Measurements from ENCODE around the gene NINJ2. TPM values are rescaled to one million over a fixed set of nuclear protein-coding genes. Genes with fewer than 3 reads are reported as not detected.

Gene NINJ2
- total RNA-seq, 1 donor from 2014 or later: not detected

DNA sequence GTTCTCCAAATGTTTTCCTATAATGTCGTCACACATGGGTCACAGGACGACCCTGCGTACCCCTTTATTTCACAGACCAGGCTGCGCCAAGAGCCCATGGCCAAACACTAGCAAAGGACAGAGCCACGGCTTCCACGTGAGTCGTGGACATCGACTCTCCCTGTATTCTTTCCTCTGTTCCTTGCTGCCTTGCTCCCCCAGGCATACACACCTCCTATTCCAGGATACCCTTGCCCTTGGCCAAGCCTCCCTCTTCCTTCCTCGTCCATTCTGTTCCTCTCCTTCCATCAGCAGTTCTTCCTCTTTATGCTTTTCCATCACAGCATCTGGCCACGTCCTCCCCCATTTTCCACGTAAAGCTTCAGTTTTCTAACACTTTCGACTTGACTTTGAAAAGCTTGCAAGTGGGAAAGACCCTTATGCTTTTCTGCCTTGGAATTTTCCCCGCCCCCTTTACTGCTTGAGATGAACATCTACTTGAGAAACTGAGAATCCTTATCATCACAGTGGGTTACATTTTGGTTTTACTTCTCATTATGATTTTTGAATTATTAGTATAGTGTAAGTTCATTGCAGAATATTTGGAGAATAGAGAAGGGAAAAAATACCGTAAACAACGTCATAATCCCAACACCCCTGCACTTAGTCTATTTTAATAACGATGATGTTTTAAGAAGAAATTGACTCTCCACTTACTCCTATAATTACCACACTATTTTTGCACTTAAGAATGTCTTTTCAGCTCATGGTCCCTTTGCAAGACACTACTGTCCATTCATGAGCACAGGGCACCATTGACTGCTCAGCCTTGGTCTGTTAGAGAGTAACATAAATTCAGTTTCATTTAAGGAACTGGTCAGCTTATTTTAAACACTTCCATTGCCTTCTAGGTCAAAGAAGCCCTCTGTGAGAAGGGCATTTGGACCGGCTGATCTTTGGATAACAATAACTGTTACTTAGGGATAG, 15.8 kb upstream of the NINJ2 start:
- Mint-ChIP-seq H3K27me3 (ENCODE audit: low read depth, unreplicated experiment) (no peaks in the 10 kb centered on the region), H3K36me3 (ENCODE audit: low read depth, unreplicated experiment) (no peaks in the 10 kb centered on the region), H3K4me3 (ENCODE audit: unreplicated experiment) (no peak overlapping the region), H3K4me1 (ENCODE audit: low read depth, unreplicated experiment) (peaks cover 5% of the 10 kb centered on the region), H3K9me3 (ENCODE audit: unreplicated experiment) (peaks cover 4% of the 10 kb centered on the region), H3K27ac (ENCODE audit: unreplicated experiment) (no peak overlapping the region)
- H4K20me1 ChIP-seq (ENCODE audit: insufficient read depth, low read length): no peaks in the 10 kb centered on the region
- no peaks in the 10 kb centered on the region for H3K9me3 ChIP-seq (ENCODE audit: insufficient read depth, low read depth, low read length)
- H3K27ac ChIP-seq (ENCODE audit: low read depth, low read length): no peak overlapping the region
- TF ChIP-seq, protein P1, sequence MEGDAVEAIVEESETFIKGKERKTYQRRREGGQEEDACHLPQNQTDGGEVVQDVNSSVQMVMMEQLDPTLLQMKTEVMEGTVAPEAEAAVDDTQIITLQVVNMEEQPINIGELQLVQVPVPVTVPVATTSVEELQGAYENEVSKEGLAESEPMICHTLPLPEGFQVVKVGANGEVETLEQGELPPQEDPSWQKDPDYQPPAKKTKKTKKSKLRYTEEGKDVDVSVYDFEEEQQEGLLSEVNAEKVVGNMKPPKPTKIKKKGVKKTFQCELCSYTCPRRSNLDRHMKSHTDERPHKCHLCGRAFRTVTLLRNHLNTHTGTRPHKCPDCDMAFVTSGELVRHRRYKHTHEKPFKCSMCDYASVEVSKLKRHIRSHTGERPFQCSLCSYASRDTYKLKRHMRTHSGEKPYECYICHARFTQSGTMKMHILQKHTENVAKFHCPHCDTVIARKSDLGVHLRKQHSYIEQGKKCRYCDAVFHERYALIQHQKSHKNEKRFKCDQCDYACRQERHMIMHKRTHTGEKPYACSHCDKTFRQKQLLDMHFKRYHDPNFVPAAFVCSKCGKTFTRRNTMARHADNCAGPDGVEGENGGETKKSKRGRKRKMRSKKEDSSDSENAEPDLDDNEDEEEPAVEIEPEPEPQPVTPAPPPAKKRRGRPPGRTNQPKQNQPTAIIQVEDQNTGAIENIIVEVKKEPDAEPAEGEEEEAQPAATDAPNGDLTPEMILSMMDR (IDR thresholded peaks at IDR 0.05; ENCODE audit: insufficient read depth, low read depth, low read length): no peak
- TF ChIP-seq EZH2 (IDR thresholded peaks at IDR 0.05; ENCODE audit: insufficient read depth, low read length): no peak
- no peak overlapping the region for H3K4me2 ChIP-seq (ENCODE audit: low read length)
- H2AFZ ChIP-seq (ENCODE audit: low read depth, low read length): no peak overlapping the region
- no peaks in the 10 kb centered on the region for H3K79me2 ChIP-seq (ENCODE audit: insufficient read depth, low read length)
- no peak overlapping the region for H3K9ac ChIP-seq (ENCODE audit: low read length)
- H3K4me3 ChIP-seq (ENCODE audit: insufficient read depth, low read depth, low read length): no peak overlapping the region
- H3K4me1 ChIP-seq (ENCODE audit: insufficient read depth, low read length): no peaks in the 10 kb centered on the region
- no peaks in the 10 kb centered on the region for H3K36me3 ChIP-seq (ENCODE audit: insufficient read depth, low read length)
- no peak for FAIRE-seq
- no peak for DNase-seq (ENCODE audit: low read depth)
- H3K27me3 ChIP-seq (ENCODE audit: insufficient read depth, low read length): no peaks in the 10 kb centered on the region

DNA sequence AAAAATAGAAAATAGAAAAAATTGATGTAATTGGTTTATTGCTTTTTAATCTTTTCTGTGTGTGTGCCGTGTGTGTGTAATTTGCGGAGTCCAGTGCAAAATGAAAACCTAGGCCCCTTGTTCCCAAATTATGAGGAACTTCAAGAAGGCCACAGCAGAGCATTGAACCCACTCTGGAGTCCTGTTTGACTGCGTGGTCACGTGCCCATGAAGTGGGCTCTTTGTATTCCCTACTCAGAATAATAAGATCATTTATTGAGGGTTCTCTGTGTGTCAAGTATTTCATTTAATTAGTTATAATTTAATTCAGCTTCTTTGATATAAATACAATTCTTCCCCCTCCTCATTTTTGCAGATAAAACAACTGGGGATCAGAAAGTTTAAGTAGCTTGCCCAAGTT, 12.3 kb upstream of the NINJ2 start:
- Histone ChIP-seq H4K20me1 (ENCODE audit: insufficient read depth, low read length) (no peaks in the 10 kb centered on the region), H3K9ac (ENCODE audit: low read length) (no peak overlapping the region), H3K27ac (ENCODE audit: low read depth, low read length) (no peak overlapping the region), H3K36me3 (ENCODE audit: insufficient read depth, low read length) (no peaks in the 10 kb centered on the region), H3K4me1 (ENCODE audit: insufficient read depth, low read length) (no peaks in the 10 kb centered on the region), H3K79me2 (ENCODE audit: insufficient read depth, low read length) (no peaks in the 10 kb centered on the region), H3K27me3 (ENCODE audit: insufficient read depth, low read length) (no peaks in the 10 kb centered on the region), H3K4me3 (ENCODE audit: insufficient read depth, low read depth, low read length) (no peak overlapping the region), H3K4me2 (ENCODE audit: low read length) (no peak overlapping the region), H2AFZ (ENCODE audit: low read depth, low read length) (no peak overlapping the region), H3K9me3 (ENCODE audit: insufficient read depth, low read depth, low read length) (no peaks in the 10 kb centered on the region)
- Mint-ChIP-seq H3K36me3 (ENCODE audit: low read depth, unreplicated experiment) (no peaks in the 10 kb centered on the region), H3K4me1 (ENCODE audit: low read depth, unreplicated experiment) (peaks cover 7% of the 10 kb centered on the region), H3K27ac (ENCODE audit: unreplicated experiment) (no peak overlapping the region), H3K4me3 (ENCODE audit: unreplicated experiment) (no peak overlapping the region), H3K9me3 (ENCODE audit: unreplicated experiment) (peaks cover 4% of the 10 kb centered on the region), H3K27me3 (ENCODE audit: low read depth, unreplicated experiment) (peaks cover 6% of the 10 kb centered on the region)
- DNase-seq (ENCODE audit: low read depth) (no peak), FAIRE-seq (no peak)
- TF ChIP-seq, protein P1 (IDR thresholded peaks at IDR 0.05; ENCODE audit: insufficient read depth, low read depth, low read length): no peak
- no peak for TF ChIP-seq EZH2 (IDR thresholded peaks at IDR 0.05; ENCODE audit: insufficient read depth, low read length)

Data from astrocyte (in vitro differentiated cells and primary cell).